Measurements from ENCODE around the gene MEF2A.
"Not testable (repeated sequence)": the region's sequence is repeated elsewhere in the genome, so short reads cannot be mapped to it uniquely, and the experiment has no call there.

Gene MEF2A

DNA sequence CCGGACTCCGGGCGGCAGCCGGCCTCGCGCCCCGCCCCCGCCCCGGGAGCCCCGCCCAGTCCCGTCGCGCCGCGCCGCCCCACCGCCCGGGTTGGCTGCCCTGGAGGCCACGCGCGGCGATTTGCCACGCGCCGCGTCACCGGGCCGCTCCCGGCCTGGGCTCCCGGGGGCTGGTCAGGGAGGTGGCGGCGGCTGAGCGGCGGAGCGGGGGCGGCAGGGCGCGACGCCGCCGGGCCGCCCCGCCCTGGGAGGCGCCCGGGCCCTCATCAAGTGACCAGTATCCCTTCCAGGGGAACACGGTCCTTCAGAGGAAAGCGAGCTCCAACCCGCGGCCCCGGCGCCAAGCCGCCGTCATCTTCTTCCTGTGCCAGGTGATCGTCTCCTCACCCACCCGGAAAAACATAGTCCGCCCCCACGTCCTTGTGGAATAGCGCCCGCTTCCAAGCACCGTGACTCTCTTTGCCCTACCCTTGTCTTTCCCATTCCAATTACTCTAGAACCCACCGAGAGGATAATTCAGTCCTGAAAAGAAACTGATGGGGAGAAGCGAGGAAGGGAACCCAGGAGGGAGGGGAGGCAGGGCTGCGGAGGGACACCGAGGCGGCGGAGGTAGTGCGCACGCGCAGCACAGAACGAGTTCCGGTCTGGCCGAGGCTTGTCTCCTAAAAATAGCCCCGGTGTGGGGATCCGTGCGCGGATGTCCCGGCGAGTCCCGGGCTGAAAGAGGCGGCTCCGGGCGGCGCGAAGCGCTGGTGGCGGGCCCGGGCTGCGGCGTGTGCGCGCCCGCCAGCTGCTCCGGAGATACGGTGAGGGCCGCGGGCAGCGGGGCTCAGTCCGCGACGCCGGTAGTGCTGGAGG lies at the start of gene MEF2A:
MEF2A (plus strand) TSS at position 686 of the 858 bp plus-strand sequence. CDS start 67,136 bp downstream, outside the sequence.
- peak; percentile 89 for DNase-seq (ENCODE audit: low spot score)

GRCh38 chr15:99518191-99518590 lies 47.6 kb upstream of the MEF2A start:
- DNase-seq (ENCODE audit: low spot score), result no peak

- DNase-seq (ENCODE audit: low spot score), result not testable (repeated sequence)
Observed at GRCh38 chr15:99519366-99519765, 46.4 kb upstream of the MEF2A start.

DNA sequence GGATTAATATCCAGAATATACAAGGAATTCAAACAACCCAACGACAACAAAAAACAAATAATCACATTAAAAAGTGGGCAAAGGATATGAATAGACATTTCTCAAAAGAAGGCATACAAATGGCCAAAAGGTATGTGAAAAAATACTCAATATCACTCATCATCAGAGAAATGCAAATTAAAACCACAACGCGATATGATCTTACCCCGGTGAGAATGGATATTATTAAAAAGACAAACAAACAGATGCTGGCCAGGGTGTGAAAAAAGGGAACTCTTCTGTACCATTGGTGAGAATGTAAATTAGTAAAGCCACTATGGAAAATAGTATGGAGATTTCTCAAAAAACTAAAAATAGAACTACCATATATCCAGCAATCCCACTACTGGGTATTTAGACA lies 43.5 kb upstream of the MEF2A start:
- DNase-seq (ENCODE audit: low spot score), result no peak

GRCh38 chr15:99526176-99526575 lies 39.6 kb upstream of the MEF2A start:
- no peak for DNase-seq (ENCODE audit: low spot score)

- DNase-seq (ENCODE audit: low spot score), result no peak
Observed at GRCh38 chr15:99526671-99527070, 39.1 kb upstream of the MEF2A start.

DNA sequence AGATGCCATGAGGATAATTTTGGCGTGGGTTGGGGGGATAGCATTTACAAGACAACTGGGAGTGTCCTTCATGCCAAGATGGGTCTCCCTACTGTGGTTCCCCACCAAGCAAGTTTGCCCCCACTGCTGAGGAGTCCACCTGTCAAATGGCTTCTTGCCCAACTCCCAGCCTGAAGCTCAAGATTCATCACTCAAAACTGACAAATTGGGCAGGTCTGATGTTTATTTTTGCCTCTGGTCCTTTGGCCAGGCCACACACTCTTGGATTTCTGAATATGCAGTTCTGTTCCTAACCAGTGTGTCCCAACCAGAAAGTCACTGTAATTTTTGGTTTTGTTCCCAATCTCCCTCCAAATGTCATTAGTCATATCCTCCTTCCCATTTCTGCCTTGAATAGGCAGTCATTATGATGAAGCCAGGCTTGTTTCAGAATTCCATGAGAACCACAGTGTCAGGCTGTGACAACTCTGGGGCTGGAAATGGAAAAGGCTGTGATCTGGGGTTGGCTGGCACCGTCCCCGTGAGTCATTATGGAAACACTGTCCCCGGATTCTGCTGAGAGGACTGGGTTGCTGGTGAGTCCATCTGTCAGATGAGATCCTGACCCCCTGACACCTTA lies 29.3 kb upstream of the MEF2A start:
- peak; percentile 79 for DNase-seq (ENCODE audit: low spot score)

DNA sequence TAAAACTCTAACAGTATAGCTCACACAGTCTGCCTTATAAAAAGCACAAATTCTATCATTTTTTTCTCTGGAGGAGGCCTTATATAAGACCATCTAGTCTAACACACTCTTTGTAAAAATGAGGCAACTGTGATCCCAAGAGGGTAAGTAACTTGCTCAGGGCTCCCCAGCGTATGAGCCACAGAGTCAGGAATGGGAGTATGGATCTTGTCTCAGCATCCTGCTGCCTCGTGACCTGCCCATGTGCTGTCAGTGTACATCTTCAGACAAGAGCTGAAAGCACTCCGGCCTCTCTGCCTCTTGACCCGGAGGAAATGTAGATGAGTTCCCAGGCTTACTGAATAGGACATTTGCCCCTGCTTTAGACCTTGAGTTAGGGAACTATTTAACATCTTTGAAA lies 28.4 kb upstream of the MEF2A start:
- DNase-seq (ENCODE audit: low spot score), result peak; percentile 32

GRCh38 chr15:99538261-99538660 lies 27.5 kb upstream of the MEF2A start:
- DNase-seq (ENCODE audit: low spot score), result no peak

- DNase-seq (ENCODE audit: low spot score), result no peak
Observed at GRCh38 chr15:99542828-99543227, 23.0 kb upstream of the MEF2A start.

DNA sequence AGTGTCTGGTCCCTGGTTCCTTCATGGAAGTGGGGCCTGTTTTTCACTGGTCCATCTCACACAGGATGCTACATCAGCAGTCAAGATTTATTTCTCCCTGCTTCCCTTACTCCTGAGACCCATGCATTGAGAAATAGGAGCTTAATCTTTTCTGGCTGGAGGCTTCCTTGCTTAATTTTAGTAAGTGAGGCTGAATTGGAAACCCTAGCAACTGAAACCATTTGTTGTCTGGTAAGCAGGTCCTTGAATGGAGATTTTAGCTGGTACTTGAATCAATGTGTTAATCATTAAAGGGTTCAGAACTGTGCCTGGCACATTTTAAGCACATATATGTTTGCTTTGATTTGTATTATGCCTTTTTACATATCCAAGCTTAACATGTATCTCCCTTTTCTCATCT lies 20.2 kb upstream of the MEF2A start:
- DNase-seq (ENCODE audit: low spot score), result no peak

- no peak for DNase-seq (ENCODE audit: low spot score)
Observed at GRCh38 chr15:99546441-99547100, 19.2 kb upstream of the MEF2A start.

DNA sequence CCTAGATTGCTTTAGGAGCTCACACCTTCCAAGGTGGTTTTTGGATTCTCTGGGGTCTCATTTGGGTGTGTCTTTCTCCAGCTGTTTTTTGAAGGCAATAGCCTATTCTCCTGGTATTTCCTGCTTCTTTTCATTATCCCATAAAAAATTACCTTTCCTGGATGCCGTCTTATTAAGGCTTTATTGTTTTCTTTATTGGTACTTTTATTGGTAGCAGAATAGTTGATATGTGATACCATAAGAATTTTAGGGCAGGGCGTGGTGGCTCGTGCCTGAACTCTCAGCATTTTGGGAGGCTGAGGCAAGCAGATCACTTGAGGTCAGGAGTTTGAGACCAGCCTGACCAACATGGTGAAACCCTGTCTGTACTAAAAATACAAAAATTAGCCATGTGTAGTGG lies 18.3 kb upstream of the MEF2A start:
- DNase-seq (ENCODE audit: low spot score), result no peak

GRCh38 chr15:99550077-99550476 lies 15.7 kb upstream of the MEF2A start:
- no peak for DNase-seq (ENCODE audit: low spot score)

GRCh38 chr15:99552111-99552510 lies 13.7 kb upstream of the MEF2A start:
- DNase-seq (ENCODE audit: low spot score), result no peak

GRCh38 chr15:99554880-99555488 lies 10.8 kb upstream of the MEF2A start:
- DNase-seq (ENCODE audit: low spot score), result no peak

GRCh38 chr15:99556011-99556410 lies 9.8 kb upstream of the MEF2A start:
- no peak for DNase-seq (ENCODE audit: low spot score)

- no peak for DNase-seq (ENCODE audit: low spot score)
Observed at GRCh38 chr15:99556578-99556977, 9.2 kb upstream of the MEF2A start.

DNA sequence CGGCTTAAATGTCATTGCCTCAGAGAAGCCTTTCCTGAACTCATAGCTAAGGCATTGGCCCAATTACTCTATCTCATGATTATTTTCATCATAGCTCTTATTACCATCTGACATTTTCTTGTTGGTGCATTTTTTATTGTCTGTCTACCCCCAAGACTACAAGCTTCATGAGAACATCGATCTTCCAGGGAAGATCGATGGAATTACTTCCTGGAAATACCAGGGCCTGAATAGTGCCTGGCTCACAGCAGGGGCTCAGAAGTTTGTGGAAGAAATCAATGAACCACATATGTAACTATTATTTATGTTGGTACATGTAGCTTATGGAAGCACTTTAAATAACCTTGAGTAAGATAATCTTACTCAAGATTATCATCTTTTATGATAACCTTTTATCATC lies 7.7 kb upstream of the MEF2A start:
- DNase-seq (ENCODE audit: low spot score), result no peak

GRCh38 chr15:99558571-99558970 lies 7.2 kb upstream of the MEF2A start:
- DNase-seq (ENCODE audit: low spot score), result no peak

DNA sequence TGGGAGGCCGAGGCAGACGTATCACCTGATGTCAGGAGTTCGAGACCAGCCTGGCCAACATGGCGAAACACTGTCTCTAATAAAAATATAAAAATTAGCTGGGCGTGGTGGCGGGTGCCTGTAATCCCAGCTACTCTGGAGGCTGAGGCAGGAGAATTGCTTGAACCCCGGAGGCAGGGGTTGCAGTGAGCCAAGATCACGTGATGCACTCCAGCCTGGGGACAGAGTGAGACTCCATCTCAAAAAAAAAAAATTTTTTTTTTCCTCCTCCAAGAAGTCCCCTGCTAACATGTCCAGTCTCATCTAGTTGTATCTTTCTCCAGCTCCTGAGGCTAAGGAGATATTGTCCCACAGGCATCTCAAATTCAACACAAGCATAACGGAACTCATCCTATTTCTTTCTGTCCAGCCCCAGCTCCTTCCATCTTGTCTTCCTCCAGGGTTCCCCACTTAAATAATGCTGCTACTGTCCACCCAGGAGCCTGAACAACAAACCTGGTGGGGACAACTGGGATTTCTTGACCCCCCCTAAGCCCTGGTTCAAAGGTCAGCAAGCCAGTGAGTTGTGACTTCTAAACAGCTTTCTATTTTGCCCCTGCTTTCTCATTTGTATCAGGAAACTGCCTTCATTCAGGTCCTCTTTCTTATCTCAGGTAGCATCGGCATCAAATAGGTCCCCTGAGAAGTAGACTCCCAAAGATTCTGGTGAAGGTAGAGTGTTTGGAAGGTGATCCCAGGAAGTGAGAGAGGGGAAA lies 4.1 kb upstream of the MEF2A start:
- DNase-seq (ENCODE audit: low spot score), result no peak

DNA sequence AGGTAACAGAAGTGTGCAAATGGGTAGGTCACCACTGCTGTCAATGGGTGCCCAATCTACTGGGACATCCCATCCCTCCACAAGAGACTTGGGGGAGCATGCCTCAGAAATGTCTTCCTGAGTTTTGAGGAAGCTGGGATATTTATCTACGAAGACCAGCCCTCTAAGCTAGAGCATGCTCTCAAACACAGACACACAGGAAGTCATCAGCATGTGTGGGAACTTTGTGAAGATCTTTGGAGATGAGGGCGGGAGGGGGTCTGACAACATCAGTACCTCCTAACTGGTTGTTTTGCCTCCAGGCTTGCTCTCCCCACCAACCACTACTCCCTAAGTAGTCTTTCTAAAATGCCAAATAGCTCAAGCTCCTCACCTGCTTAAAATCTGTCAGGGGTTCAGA lies 3.5 kb upstream of the MEF2A start:
- no peak for DNase-seq (ENCODE audit: low spot score)
